GM12878 (cell line): ENCODE data around the gene SKIL. TPM values are rescaled to one million over a fixed set of nuclear protein-coding genes. Genes with fewer than 3 reads are reported as not detected.

Source experiments
- ATAC-seq: fragments of 200-7000 bp; cut with Tn5 transposase; 3 replicates; pipeline ENCODE4 v1.9.1; 2020; ENCODE audit warnings: mild to moderate bottlenecking, moderate library complexity
- BruUV-seq: library from RNA; stranded (reverse); fragments of 400-500 nt; replicated peaks from 2 replicates; lab custom pipeline; 2021; lab: Mats Ljungman, UMichigan
- CTCF ChIA-PET: fragments of 300-600 bp; sonication (Branson Sonifier 250); formaldehyde crosslinking; extraction: SDS; loops from one replicate; lab custom pipeline; 2021; ENCODE audit warnings: inconsistent platforms; lab: Yijun Ruan, JAX
- POLR2A ChIA-PET: fragments of 350-600 bp; formaldehyde crosslinking; extraction: SDS; loops from one replicate; lab custom pipeline; 2021; ENCODE audit warnings: inconsistent platforms; lab: Charles Lee
- RAD21 ChIA-PET: fragments of 300-600 bp; sonication (Branson Sonifier 250); formaldehyde crosslinking; loops from one replicate; lab custom pipeline; 2023; ENCODE audit warnings: antibody characterized with exemption; ENCODE audit not compliant: unreplicated experiment; lab: Charles Lee
- SMC1A ChIA-PET: fragments of 300-600 bp; sonication (Branson Sonifier 250); formaldehyde crosslinking; loops from one replicate; lab custom pipeline; 2023; ENCODE audit not compliant: unreplicated experiment, uncharacterized antibody; lab: Charles Lee
- DNase-seq: peaks from one replicate; pipeline ENCODE4 v3.0.0-alpha.2; 2011; ENCODE audit warnings: low read depth, low spot score
- FAIRE-seq: peaks from 3 replicates; lab custom pipeline; 2011; peaks lifted over from hg19 to GRCh38; lab: Jason Lieb, UNC
- H2AFZ ChIP-seq: 2 replicates; pipeline ENCODE4 v1.6.0; 2011; ENCODE audit warnings: low read depth, low read length, control low read depth; ENCODE audit not compliant: control insufficient read depth
- H3K27ac ChIP-seq: 2 replicates; pipeline ENCODE4 v1.5.1; 2011; ENCODE audit warnings: control low read depth; ENCODE audit not compliant: control insufficient read depth, insufficient read depth
- H3K27me3 ChIP-seq, 2 experiments: replicated peaks in 1 of 2; 2 replicates each; pipeline versions ENCODE4 v1.6.0 to v1.6.1; 2011; ENCODE audit warnings: low read length in 1 of 2; ENCODE audit not compliant: control insufficient read depth in 2 of 2, insufficient read depth in 2 of 2
- H3K36me3 ChIP-seq, 2 experiments: 2 replicates each; pipeline ENCODE4 v1.5.1; 2011; ENCODE audit warnings: low read length in 1 of 2; ENCODE audit not compliant: control insufficient read depth in 2 of 2, insufficient read depth in 2 of 2
- H3K4me1 ChIP-seq: 2 replicates; pipeline ENCODE4 v1.6.1; 2011; ENCODE audit warnings: mild to moderate bottlenecking, low read length, moderate library complexity, mixed read lengths; ENCODE audit not compliant: control insufficient read depth, insufficient read depth
- H3K4me2 ChIP-seq: 2 replicates; pipeline ENCODE4 v1.6.0; 2011; ENCODE audit warnings: control low read depth; ENCODE audit not compliant: control insufficient read depth, insufficient read depth
- H3K4me3 ChIP-seq: fragments of 200-600 bp; sonication (generic); 2 replicates; pipeline ENCODE4 v1.5.1; 2016
- H3K79me2 ChIP-seq: 2 replicates; pipeline ENCODE4 v1.6.0; 2011; ENCODE audit warnings: low read length; ENCODE audit not compliant: control insufficient read depth, insufficient read depth
- H3K9ac ChIP-seq: 2 replicates; pipeline ENCODE4 v1.8.0; 2011; ENCODE audit warnings: low read length, control low read depth, mixed read lengths; ENCODE audit not compliant: control insufficient read depth, insufficient read depth
- H3K9me3 ChIP-seq: replicated peaks from 3 replicates; pipeline ENCODE4 v1.5.1; 2011; ENCODE audit warnings: mild to moderate bottlenecking, low read length; ENCODE audit not compliant: control insufficient read depth, insufficient read depth
- H4K20me1 ChIP-seq: 2 replicates; pipeline ENCODE4 v1.6.0; 2011; ENCODE audit not compliant: control insufficient read depth, insufficient read depth
- DPF2 ChIP-seq: fragments of 450-650 bp; IDR thresholded peaks from 2 replicates; pipeline ENCODE4 v1.6.1; 2017; ENCODE audit warnings: mild to moderate bottlenecking
- HDAC6 ChIP-seq: fragments of 200-600 bp; sonication (generic); IDR thresholded peaks from one replicate; pipeline ENCODE4 v1.8.0; 2017; ENCODE audit warnings: antibody characterized with exemption; ENCODE audit not compliant: unreplicated experiment
- IRF4 ChIP-seq: IDR thresholded peaks from 2 replicates; pipeline ENCODE4 v1.6.1; 2011; ENCODE audit warnings: low read depth, low read length
- NFIC ChIP-seq: IDR thresholded peaks from 2 replicates; pipeline ENCODE4 v1.6.1; 2012; ENCODE audit warnings: low read depth, mild to moderate bottlenecking, inconsistent platforms, low read length, moderate library complexity
- NR2F1 ChIP-seq: fragments of 450-650 bp; conservative IDR thresholded peaks from 2 replicates; pipeline ENCODE4 v1.6.1; 2017; ENCODE audit warnings: mild to moderate bottlenecking
- RUNX3 ChIP-seq: IDR thresholded peaks from 2 replicates; pipeline ENCODE4 v1.6.1; 2012; ENCODE audit warnings: low read length, inconsistent platforms
- TBL1XR1 ChIP-seq: IDR thresholded peaks from 2 replicates; pipeline ENCODE4 v1.6.1; 2012; ENCODE audit warnings: low read depth, low read length, improper control_type of control experiment
- WGBS: methylation state at CpG from one replicate; pipeline ENCODE4 v1.1.6; 2016; ENCODE audit warnings: low lambda C conversion rate; ENCODE audit not compliant: insufficient replicate concordance, insufficient coverage; ENCODE audit errors: missing lambda C conversion rate; 5-methylcytosine and 5-hydroxymethylcytosine counted together
- in situ Hi-C: fragments of 300-500 bp; cut with MboI; formaldehyde crosslinking; loops from 9 replicates; pipeline ENCODE4 v1.14.3; 2018; ENCODE audit warnings: mixed read lengths
- intact Hi-C: fragments of 100-400 bp; cut with micrococcal nuclease; formaldehyde crosslinking; loops from one replicate; pipeline ENCODE4 v1.14.2; 2022; ENCODE audit not compliant: unreplicated experiment
- polyA plus RNA-seq, 11 experiments: library from polyadenylated mRNA; depleted of rRNA in 4 of 11; unstranded in 6 of 11; stranded (reverse) in 5 of 11; fragments of >200 nt; fragmentation: Nextera tagmentation in 4 of 11; fragmentation: Illumina TruSeq in 1 of 11; extraction: Ambion mirVana in 4 of 11; extraction: Trizol in 1 of 11; gene quantifications; 1 replicate in 1 of 11; 2 replicates in 10 of 11; pipeline versions ENCODE4 v1.2.1 to v1.2.3, GENCODE V29; 2011 to 2016; ENCODE audit warnings: inconsistent platforms in 2 of 11, missing spikeins in 2 of 11, low read depth in 1 of 11
- total RNA-seq, 4 experiments: library from RNA; depleted of rRNA in 3 of 4; stranded (reverse); fragments of >200 nt in 3 of 4; fragmentation: Illumina TruSeq in 1 of 4; extraction: Trizol in 1 of 4; gene quantifications; 2 replicates each; pipeline versions ENCODE4 v1.2.1 to v1.2.3, GENCODE V29; 2013 to 2021
- TF ChIP-seq, protein P1 (sequence below): IDR thresholded peaks from 2 replicates; pipeline ENCODE4 v1.6.1; 2012; ENCODE audit warnings: low read length, inconsistent platforms
- TF ChIP-seq, protein P2 (sequence below): fragments of 450-650 bp; formaldehyde crosslinking; IDR thresholded peaks from 2 replicates; pipeline ENCODE4 v1.4.0; 2022; ENCODE audit warnings: mild to moderate bottlenecking, moderate library complexity

SKIL gene
- total and polyA plus RNA-seq, 10 of the 15 experiments (the other 5 are each of a cell fraction or from before 2014, with no cell fraction given) = 2.7 to 14.8 (median 6.7) TPM

DNA sequence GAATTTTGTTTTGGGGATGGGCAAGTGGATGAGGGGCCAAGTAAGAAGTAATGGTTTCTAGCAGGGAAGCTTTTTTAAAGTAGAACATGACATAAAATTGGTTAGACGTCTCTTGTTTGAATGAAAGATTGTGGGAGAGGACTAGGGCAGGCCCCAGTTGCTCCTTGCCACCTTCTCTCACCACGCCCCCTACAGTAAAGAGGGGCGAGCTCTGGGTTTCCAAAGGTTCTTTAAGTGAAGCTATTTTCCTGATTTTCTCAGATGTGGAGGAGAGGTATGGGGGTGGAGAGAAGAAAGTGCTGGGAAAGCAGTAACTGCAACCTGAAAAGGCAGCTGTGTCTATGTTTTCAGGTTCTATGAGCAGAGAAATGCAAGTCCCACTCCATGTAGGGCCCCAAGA lies 32.6 kb upstream of the SKIL start:
- Histone ChIP-seq H3K9ac (no peak overlapping the region), H3K79me2 (no peaks in the 10 kb centered on the region), H3K4me3 (no peak overlapping the region), H3K27me3 (no peaks in the 10 kb centered on the region), H4K20me1 (no peaks in the 10 kb centered on the region), H3K4me2 (no peak overlapping the region), H3K4me1 (0 out of 2 replicates have a peak, but pooled peaks cover 5% of the 10 kb centered on the region), H3K36me3 (no peaks in the 10 kb centered on the region), H3K27ac (no peak overlapping the region), H3K9me3 (peaks cover 3% of the 10 kb centered on the region; the same call in 2 of the 3 replicates)
- ChIA-PET SMC1A (interaction anchor here (1.0 to 2.7 kb wide), 6 partner anchors 10 to 89 kb away, joined by 3 to 9 read pairs (median 4); no protein-coding TSS in a partner anchor), POLR2A (interaction anchor here (0.6 kb wide), 1 partner anchor 61 kb away, joined by 4 read pairs; no protein-coding TSS in a partner anchor), CTCF (interaction anchor here (0.9 to 1.5 kb wide), 4 partner anchors 11 to 89 kb away, joined by 3 read pairs; no protein-coding TSS in a partner anchor), RAD21 (interaction anchor here (1.1 kb wide), 1 partner anchor 86 kb away, joined by 4 read pairs; no protein-coding TSS in a partner anchor)
- intact Hi-C loops = no loop called here
- FAIRE-seq (no peak), DNase-seq (no peak), ATAC-seq (no peak)
- in situ Hi-C loops = no loop called here
- BruUV-seq = no TSS peak
- WGBS = 11% methylated on average over 3 of the region's 3 CpGs
- no peak for TF ChIP-seq IRF4
- TF ChIP-seq HDAC6 = no peak
- TF ChIP-seq, all 136 proteins: peak for 0
- no peak overlapping the region for H2AFZ ChIP-seq

DNA sequence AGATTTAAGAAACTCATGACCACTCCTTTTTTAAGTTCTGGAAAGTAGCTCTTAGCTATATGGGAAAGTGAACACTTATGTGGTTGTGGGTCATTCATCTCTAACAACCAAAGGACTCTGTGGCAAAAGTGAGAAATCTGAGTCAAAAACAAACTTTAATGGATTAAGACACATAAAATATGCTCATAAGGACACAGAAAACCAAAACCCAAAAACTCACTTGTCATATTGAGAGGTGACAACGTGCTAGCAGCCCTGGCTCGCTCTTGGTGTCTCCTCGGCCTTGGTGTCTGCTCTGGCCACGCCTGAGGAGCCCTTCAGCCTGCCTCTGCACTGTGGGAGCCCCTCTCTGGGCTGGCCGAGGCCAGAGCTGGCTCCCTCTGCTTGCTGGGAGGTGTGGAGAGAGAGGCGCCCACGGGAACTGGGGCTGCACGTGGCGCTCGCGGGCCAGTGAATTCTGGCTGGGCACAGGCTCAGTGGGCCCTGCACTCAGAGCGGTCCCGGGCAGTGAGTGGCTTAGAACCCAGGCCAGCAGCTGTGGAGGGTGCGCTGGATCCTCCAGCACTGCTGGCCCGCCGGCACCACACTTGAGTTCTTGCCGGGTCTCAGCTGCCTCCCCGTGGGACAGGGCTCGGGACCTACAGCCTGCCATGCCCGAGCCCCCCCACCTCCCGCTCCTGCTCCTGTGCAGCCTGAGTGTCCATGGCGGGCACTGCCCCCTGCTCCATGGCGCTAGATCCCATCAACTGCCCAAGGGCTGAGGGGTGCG lies 30.3 kb upstream of the SKIL start:
- 72% methylated on average over 24 of the region's 24 CpGs for WGBS
- POLR2A ChIA-PET = no interaction called here
- BruUV-seq = no TSS peak
- CTCF ChIA-PET = interaction anchor here (0.6 to 2.2 kb wide), 4 partner anchors 19 to 465 kb away, joined by 3 to 14 read pairs (median 3); partner anchors contain the start of gene SKIL
- H3K27me3 ChIP-seq = no peaks in the 10 kb centered on the region
- no peak overlapping the region for H3K4me2 ChIP-seq
- in situ Hi-C loops = no loop called here
- H3K36me3 ChIP-seq = no peaks in the 10 kb centered on the region
- H3K4me3 ChIP-seq = no peak overlapping the region
- DNase-seq (no peak), FAIRE-seq (no peak), ATAC-seq (peak; percentile 16)
- H3K27ac ChIP-seq = no peak overlapping the region
- 0 out of 2 replicates have a peak, but pooled peaks cover 5% of the 10 kb centered on the region for H3K4me1 ChIP-seq
- SMC1A ChIA-PET = interaction anchor here (1.9 to 2.8 kb wide), 3 partner anchors 11 to 29 kb away, joined by 6 to 11 read pairs (median 8); no protein-coding TSS in a partner anchor
- H2AFZ ChIP-seq = no peak overlapping the region
- no peaks in the 10 kb centered on the region for H4K20me1 ChIP-seq
- RAD21 ChIA-PET = interaction anchor here (1.5 kb wide), 1 partner anchor 69 kb away, joined by 3 read pairs; no protein-coding TSS in a partner anchor
- H3K9ac ChIP-seq = no peak overlapping the region
- intact Hi-C loops = no loop called here
- H3K79me2 ChIP-seq = no peaks in the 10 kb centered on the region
- peaks cover 3% of the 10 kb centered on the region; the same call in 2 of the 3 replicates for H3K9me3 ChIP-seq
- TF ChIP-seq RUNX3 (peak; percentile 72), NR2F1 (peak; percentile 73), NFIC (0 out of 2 replicates have a peak, but pooled peaks have one; percentile 47), DPF2 (0 out of 2 replicates have a peak, but pooled peaks have one; percentile 12), TBL1XR1 (no peak)
- TF ChIP-seq, protein P1, sequence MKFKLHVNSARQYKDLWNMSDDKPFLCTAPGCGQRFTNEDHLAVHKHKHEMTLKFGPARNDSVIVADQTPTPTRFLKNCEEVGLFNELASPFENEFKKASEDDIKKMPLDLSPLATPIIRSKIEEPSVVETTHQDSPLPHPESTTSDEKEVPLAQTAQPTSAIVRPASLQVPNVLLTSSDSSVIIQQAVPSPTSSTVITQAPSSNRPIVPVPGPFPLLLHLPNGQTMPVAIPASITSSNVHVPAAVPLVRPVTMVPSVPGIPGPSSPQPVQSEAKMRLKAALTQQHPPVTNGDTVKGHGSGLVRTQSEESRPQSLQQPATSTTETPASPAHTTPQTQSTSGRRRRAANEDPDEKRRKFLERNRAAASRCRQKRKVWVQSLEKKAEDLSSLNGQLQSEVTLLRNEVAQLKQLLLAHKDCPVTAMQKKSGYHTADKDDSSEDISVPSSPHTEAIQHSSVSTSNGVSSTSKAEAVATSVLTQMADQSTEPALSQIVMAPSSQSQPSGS = peak; percentile 35; the same call in 1 of the 2 replicates
- TF ChIP-seq, protein P2, sequence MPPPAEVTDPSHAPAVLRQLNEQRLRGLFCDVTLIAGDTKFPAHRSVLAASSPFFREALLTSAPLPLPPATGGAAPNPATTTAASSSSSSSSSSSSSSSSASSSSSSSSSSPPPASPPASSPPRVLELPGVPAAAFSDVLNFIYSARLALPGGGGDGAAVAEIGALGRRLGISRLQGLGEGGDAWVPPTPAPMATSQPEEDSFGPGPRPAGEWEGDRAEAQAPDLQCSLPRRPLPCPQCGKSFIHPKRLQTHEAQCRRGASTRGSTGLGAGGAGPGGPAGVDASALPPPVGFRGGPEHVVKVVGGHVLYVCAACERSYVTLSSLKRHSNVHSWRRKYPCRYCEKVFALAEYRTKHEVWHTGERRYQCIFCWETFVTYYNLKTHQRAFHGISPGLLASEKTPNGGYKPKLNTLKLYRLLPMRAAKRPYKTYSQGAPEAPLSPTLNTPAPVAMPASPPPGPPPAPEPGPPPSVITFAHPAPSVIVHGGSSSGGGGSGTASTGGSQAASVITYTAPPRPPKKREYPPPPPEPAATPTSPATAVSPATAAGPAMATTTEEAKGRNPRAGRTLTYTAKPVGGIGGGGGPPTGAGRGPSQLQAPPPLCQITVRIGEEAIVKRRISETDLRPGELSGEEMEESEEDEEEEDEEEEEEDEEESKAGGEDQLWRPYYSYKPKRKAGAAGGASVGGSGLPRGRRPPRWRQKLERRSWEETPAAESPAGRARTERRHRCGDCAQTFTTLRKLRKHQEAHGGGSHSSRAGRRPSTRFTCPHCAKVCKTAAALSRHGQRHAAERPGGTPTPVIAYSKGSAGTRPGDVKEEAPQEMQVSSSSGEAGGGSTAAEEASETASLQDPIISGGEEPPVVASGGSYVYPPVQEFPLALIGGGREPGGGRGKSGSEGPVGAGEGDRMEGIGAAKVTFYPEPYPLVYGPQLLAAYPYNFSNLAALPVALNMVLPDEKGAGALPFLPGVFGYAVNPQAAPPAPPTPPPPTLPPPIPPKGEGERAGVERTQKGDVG = no peak
